Colonic mucosa (tissue), 4 donors: ENCODE results near the gene IFRD2. TPM values are rescaled to one million over a fixed set of nuclear protein-coding genes. Genes with fewer than 3 reads are reported as not detected.
A peak's percentile ranks its signal among the peaks of the same experiment; 100 is the strongest.

Source experiments
- DNase-seq: peaks from one replicate; pipeline ENCODE4 v3.0.0-alpha.2; 2020
- H3K27ac ChIP-seq: fragments of 200-600 bp; one replicate; pipeline ENCODE4 v1.8.0; 2021
- H3K27me3 ChIP-seq: fragments of 200-600 bp; one replicate; pipeline ENCODE4 v1.8.0; 2021
- H3K36me3 ChIP-seq: fragments of 200-600 bp; one replicate; pipeline ENCODE4 v1.8.0; 2021
- H3K4me1 ChIP-seq: fragments of 200-600 bp; one replicate; pipeline ENCODE4 v1.8.0; 2021; ENCODE audit warnings: mild to moderate bottlenecking
- H3K4me3 ChIP-seq: fragments of 200-600 bp; one replicate; pipeline ENCODE4 v1.8.0; 2021
- H3K9ac ChIP-seq, 2 donors: one replicate each; pipeline ENCODE4 v1.7.0; 2013; ENCODE audit warnings: control low read depth in 2 of 2, low read depth in 2 of 2, low read length in 2 of 2
- H3K9me3 ChIP-seq: fragments of 200-600 bp; one replicate; pipeline ENCODE4 v1.8.0; 2021
- CTCF ChIP-seq: fragments of 200-600 bp; IDR thresholded peaks from one replicate; pipeline ENCODE4 v1.8.0; 2022; ENCODE audit warnings: antibody characterized with exemption, mild to moderate bottlenecking
- intact Hi-C: fragments of 100-400 bp; cut with DNase I; formaldehyde crosslinking; loops from one replicate; pipeline ENCODE4 v1.14.1; 2022
- total RNA-seq, 2 donors: library from RNA; stranded (reverse); fragmentation: NEBNext Ultra II Directional in 1 of 2; extraction: Animal tissue kit (Norgen Biotek cat#: 25700) in 1 of 2; gene quantifications; one replicate each; pipeline ENCODE4 v1.2.1, GENCODE V29; 2021
- donor health status: healthy.
- donor health status: DM: no; HTN: no; CAD: no.
- donor health status: DM: no; HTN: no; CAD: no.

Gene IFRD2
- total RNA-seq, 2 donors from 2014 or later, result 52.8 to 129 TPM

- intact Hi-C loops, result no loop called here
- Histone ChIP-seq H3K9ac (no peak overlapping the region), H3K9me3 (no peaks in the 10 kb centered on the region), H3K36me3 (peaks cover 20% of the 10 kb centered on the region), H3K4me3 (no peak overlapping the region), H3K4me1 (peaks cover 26% of the 10 kb centered on the region), H3K27me3 (no peaks in the 10 kb centered on the region), H3K27ac (no peak overlapping the region)
- TF ChIP-seq CTCF, result no peak
- DNase-seq, result no peak
Measured at GRCh38 chr3:50331364-50331907, 39.2 kb upstream of the IFRD2 start.

- intact Hi-C loops, result no loop called here
- H3K4me1 ChIP-seq, result peaks cover 19% of the 10 kb centered on the region
- H3K9me3 ChIP-seq, result no peaks in the 10 kb centered on the region
- no peak for DNase-seq
- H3K36me3 ChIP-seq, result peaks cover 20% of the 10 kb centered on the region
- H3K4me3 ChIP-seq, result no peak overlapping the region
- H3K27me3 ChIP-seq, result no peaks in the 10 kb centered on the region
- H3K9ac ChIP-seq, result no peak overlapping the region
- no peak for TF ChIP-seq CTCF
- no peak overlapping the region for H3K27ac ChIP-seq
Measured at GRCh38 chr3:50330330-50330729, 38.1 kb upstream of the IFRD2 start.

- intact Hi-C loops, result loop anchor here (10.0 kb wide), 1 partner anchor 53 kb away; the partner anchor contains the start of gene LSMEM2
- peaks cover 20% of the 10 kb centered on the region for H3K36me3 ChIP-seq
- TF ChIP-seq CTCF, result no peak
- H3K4me1 ChIP-seq, result peaks cover 13% of the 10 kb centered on the region
- H3K4me3 ChIP-seq, result peak within 1 kb of the TSS; percentile 97
- no peaks in the 10 kb centered on the region for H3K9me3 ChIP-seq
- no peaks in the 10 kb centered on the region for H3K27me3 ChIP-seq
- peak; percentile 98 for DNase-seq
- H3K9ac ChIP-seq, result peak within 1 kb of the TSS; percentile 90 to 94
- H3K27ac ChIP-seq, result peak within 1 kb of the TSS; percentile 83
Measured at GRCh38 chr3:50327943-50328691, 35.9 kb upstream of the IFRD2 start, which contains the start of gene TUSC2. Gene TUSC2, minus strand, starts transcription at chr3:50328223. Its CDS starts 124 bp downstream, at chr3:50328099.

GRCh38 chr3:50327129-50327528, 34.9 kb upstream of the IFRD2 start:
- Histone ChIP-seq H3K4me1 (peaks cover 19% of the 10 kb centered on the region), H3K9ac (peak overlapping the region; percentile 90 to 94), H3K9me3 (no peaks in the 10 kb centered on the region), H3K27me3 (no peaks in the 10 kb centered on the region), H3K36me3 (peaks cover 20% of the 10 kb centered on the region), H3K4me3 (peak overlapping the region; percentile 97), H3K27ac (no peak overlapping the region)
- no peak for TF ChIP-seq CTCF
- intact Hi-C loops, result loop anchor here (10.0 kb wide), 1 partner anchor 52 kb away; the partner anchor contains the start of gene LSMEM2
- DNase-seq, result no peak

- TF ChIP-seq CTCF, result no peak
- no peak for DNase-seq
- H3K27ac ChIP-seq, result no peak overlapping the region
- no peaks in the 10 kb centered on the region for H3K27me3 ChIP-seq
- H3K4me3 ChIP-seq, result no peak overlapping the region
- no peaks in the 10 kb centered on the region for H3K9me3 ChIP-seq
- H3K36me3 ChIP-seq, result peaks cover 14% of the 10 kb centered on the region
- peaks cover 23% of the 10 kb centered on the region for H3K4me1 ChIP-seq
- H3K9ac ChIP-seq, result peak overlapping the region in 1 of 2 donors; percentile 26
- intact Hi-C loops, result loop anchor here (10.0 kb wide), 1 partner anchor 51 kb away; the partner anchor contains the start of gene LSMEM2
Measured at GRCh38 chr3:50326182-50326541, 33.9 kb upstream of the IFRD2 start.
